Measurements from ENCODE around the gene MEIKIN.

GRCh38 chr5:131765261-131765660 lies 180.2 kb downstream of the MEIKIN start:
- TF ChIP-seq EZH2 (IDR thresholded peaks at IDR 0.05; ENCODE audit: borderline replicate concordance, low read depth, low read length, severe bottlenecking), result no peak
- TF ChIP-seq CTCF (IDR thresholded peaks at IDR 0.05; ENCODE audit: borderline replicate concordance, extremely low read depth, low read length, poor library complexity, severe bottlenecking), result no peak

All from DND-41 (cell line).